Heart right ventricle (tissue), 16 donors: ENCODE data around the gene SH3RF2. TPM values are rescaled to one million over a fixed set of nuclear protein-coding genes. Genes with fewer than 3 reads are reported as not detected.

Source experiments
- ATAC-seq, 8 donors: fragments of 200-7000 bp; cut with Tn5 transposase; one replicate each; pipeline ENCODE4 v1.9.1; 2020; ENCODE audit warnings: mild to moderate bottlenecking in 8 of 8, moderate library complexity in 8 of 8, moderate number of reproducible peaks in 1 of 8
- DNase-seq, 2 donors: peaks; one replicate each; pipeline ENCODE4 v3.0.0-alpha.2; 2020
- H3K27ac ChIP-seq, 10 donors: fragments of 200-600 bp; sonication (generic) in 2 of 10; one replicate each; pipeline versions ENCODE4 v1.5.0 to v1.8.0; 2020 to 2022; ENCODE audit warnings: mild to moderate bottlenecking in 3 of 10
- H3K27me3 ChIP-seq, 7 donors: fragments of 200-600 bp; one replicate each; pipeline ENCODE4 v1.8.0; 2021 to 2022; ENCODE audit warnings: mild to moderate bottlenecking in 2 of 7
- H3K36me3 ChIP-seq, 9 donors: fragments of 200-600 bp; sonication (generic) in 1 of 9; one replicate each; pipeline versions ENCODE4 v1.5.0 to v1.8.0; 2020 to 2022; ENCODE audit warnings: mild to moderate bottlenecking in 2 of 9
- H3K4me1 ChIP-seq, 9 donors: fragments of 200-600 bp; sonication (generic) in 1 of 9; one replicate each; pipeline versions ENCODE4 v1.5.0 to v1.8.0; 2020 to 2022; ENCODE audit warnings: mild to moderate bottlenecking in 4 of 9
- H3K4me3 ChIP-seq, 10 donors: fragments of 200-600 bp; sonication (generic) in 2 of 10; one replicate each; pipeline versions ENCODE4 v1.5.0 to v1.8.0; 2020 to 2022; ENCODE audit warnings: mild to moderate bottlenecking in 7 of 10, moderate library complexity in 2 of 10
- H3K9me3 ChIP-seq, 11 donors: fragments of 200-600 bp in 10 of 11; sonication (generic) in 2 of 11; one replicate each; pipeline versions ENCODE4 v1.5.0 to v1.8.0; 2013 to 2022; ENCODE audit warnings: mild to moderate bottlenecking in 2 of 11, control low read depth in 1 of 11, moderate library complexity in 1 of 11
- WGBS, 2 donors: extraction: QIAGEN DNeasy Blood & Tissue Kit; methylation state at CpG; one replicate each; pipeline ENCODE4 v1.1.7; 2013; ENCODE audit warnings: inconsistent platforms in 1 of 2; 5-methylcytosine and 5-hydroxymethylcytosine counted together
- intact Hi-C, 10 donors: fragments of 100-400 bp; cut with DNase I; formaldehyde crosslinking; loops; one replicate each; pipeline versions ENCODE4 v1.11.1 to v1.14.2; 2022
- polyA plus RNA-seq, 2 donors: library from polyadenylated mRNA; stranded (reverse); fragments of 200-250 nt; gene quantifications; one replicate each; pipeline ENCODE4 v1.2.3, GENCODE V29; 2013
- total RNA-seq, 10 donors: library from RNA; stranded (reverse); fragmentation: NEBNext Ultra II Directional in 3 of 10; extraction: Animal tissue kit (Norgen Biotek cat#: 25700) in 3 of 10; gene quantifications; one replicate each; pipeline versions ENCODE4 v1.2.1 to v1.2.4, GENCODE V29; 2021 to 2023
- TF ChIP-seq, protein P1 (sequence below), 9 donors: fragments of 200-600 bp; sonication (generic) in 2 of 9; IDR thresholded peaks; one replicate each; pipeline versions ENCODE4 v1.5.0 to v1.8.0; 2021 to 2022; ENCODE audit warnings: antibody characterized with exemption in 9 of 9, mild to moderate bottlenecking in 5 of 9, moderate library complexity in 1 of 9
- donor health status: Arrhythmogenic right ventricular cardiomyopathy.
- donor health status: ischemic (EF 13 %, LVEDD 7.1; RV severe dilation, severe dysfunction).
- donor health status: healthy with polysubstance abuse.
- donor health status: DM: no; HTN: yes; CAD: no.
- donor health status: DM: no; HTN: no; CAD: no.
- donor health status: ischemic (EF 25% LVEDD 6.9; RV normal size, moderate dysfunction).
- donor health status: ischemic (EF 25% LVEDD 5.7; RV mildly dilated, moderate dysfunction).
- donor health status: healthy.
- donor health status: DM: yes; HTN: yes; CAD: no.
- donor health status: Ischemic cardiomyopathy.
- donor health status: ischemic (EF 35%, LVEDD 5.7; RV mildly dilated, moderate dysfunction).
- donor health status: nonischemic (EF 11% LVEDD 7.7; RV severe dilation, severe dysfunction).
- donor health status: DM: yes; HTN: yes; CAD: no.
- donor health status: PGD.
- donor health status: ischemic (EF 29% LVEDD 5.4; RV normal size, mild dysfunction).
- donor health status: nonischemic (EF 23%, LVEDD 6.1; RV moderate dilation, normal function).

The SH3RF2 gene
- total and polyA plus RNA-seq, 12 donors, result 32.9 to 887 (median 219) TPM

DNA sequence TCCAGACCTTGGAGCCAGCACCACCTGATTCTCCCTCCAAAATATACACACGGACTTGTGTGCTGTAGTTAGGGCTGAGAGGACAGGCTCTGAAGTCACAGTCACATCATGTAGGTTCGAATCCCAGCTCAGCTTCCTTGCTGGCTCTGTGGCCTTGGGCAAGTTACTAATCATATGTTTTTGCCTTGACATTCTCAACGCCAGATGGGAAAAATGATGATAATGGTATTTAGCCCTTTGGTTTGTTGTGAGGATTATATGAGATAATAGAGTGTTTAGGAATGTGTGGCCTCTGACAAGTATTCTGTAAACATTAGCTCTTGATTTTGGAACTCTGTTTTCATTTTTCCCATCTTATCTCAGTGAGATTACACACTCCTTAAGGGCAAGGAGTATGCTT is 96.5 kb downstream of the SH3RF2 start:
- ATAC-seq (no peak), DNase-seq (no peak)
- TF ChIP-seq, protein P1, sequence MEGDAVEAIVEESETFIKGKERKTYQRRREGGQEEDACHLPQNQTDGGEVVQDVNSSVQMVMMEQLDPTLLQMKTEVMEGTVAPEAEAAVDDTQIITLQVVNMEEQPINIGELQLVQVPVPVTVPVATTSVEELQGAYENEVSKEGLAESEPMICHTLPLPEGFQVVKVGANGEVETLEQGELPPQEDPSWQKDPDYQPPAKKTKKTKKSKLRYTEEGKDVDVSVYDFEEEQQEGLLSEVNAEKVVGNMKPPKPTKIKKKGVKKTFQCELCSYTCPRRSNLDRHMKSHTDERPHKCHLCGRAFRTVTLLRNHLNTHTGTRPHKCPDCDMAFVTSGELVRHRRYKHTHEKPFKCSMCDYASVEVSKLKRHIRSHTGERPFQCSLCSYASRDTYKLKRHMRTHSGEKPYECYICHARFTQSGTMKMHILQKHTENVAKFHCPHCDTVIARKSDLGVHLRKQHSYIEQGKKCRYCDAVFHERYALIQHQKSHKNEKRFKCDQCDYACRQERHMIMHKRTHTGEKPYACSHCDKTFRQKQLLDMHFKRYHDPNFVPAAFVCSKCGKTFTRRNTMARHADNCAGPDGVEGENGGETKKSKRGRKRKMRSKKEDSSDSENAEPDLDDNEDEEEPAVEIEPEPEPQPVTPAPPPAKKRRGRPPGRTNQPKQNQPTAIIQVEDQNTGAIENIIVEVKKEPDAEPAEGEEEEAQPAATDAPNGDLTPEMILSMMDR (IDR thresholded peaks at IDR 0.05), result no peak
- no peak overlapping the region for H3K4me3 ChIP-seq
- intact Hi-C loops, result loop anchor here in 1 of 10 donors (10.0 kb wide), 1 partner anchor 68 kb away; no protein-coding TSS in a partner anchor
- 74 to 81% methylated on average over 3 of the region's 3 CpGs for WGBS, 2 donors
- no peaks in the 10 kb centered on the region for H3K27me3 ChIP-seq
- no peaks in the 10 kb centered on the region for H3K36me3 ChIP-seq
- H3K9me3 ChIP-seq, result no peaks in the 10 kb centered on the region
- H3K27ac ChIP-seq, result no peak overlapping the region
- H3K4me1 ChIP-seq, result peaks cover 0 to 5% (median 0%) of the 10 kb centered on the region in 9 donors

DNA sequence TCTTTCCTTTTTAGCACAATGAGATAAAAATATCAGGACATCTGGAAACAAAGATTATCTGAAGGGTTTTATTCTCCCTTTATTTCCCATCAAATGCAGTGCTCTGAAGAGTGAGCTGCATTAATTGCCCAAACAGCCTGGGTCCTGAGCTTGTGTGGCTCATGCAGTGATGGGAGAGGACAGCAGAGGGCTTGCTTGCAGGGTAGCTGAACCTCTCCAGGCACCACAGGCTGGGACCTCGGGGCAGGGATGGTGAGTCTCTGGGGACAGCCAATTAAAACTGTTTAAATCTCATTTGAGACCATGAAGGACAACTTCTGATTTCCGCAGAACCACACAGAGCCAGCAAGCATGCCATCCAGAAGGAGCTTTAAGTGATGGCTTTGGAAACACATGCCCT is 97.7 kb downstream of the SH3RF2 start:
- Histone ChIP-seq H3K9me3 (no peaks in the 10 kb centered on the region), H3K4me1 (peaks cover 0 to 5% (median 0%) of the 10 kb centered on the region in 9 donors), H3K36me3 (no peaks in the 10 kb centered on the region), H3K4me3 (no peak overlapping the region), H3K27ac (no peak overlapping the region), H3K27me3 (no peaks in the 10 kb centered on the region)
- WGBS, 2 donors, result 66 to 83% methylated on average over 2 of the region's 2 CpGs
- TF ChIP-seq, protein P1 (IDR thresholded peaks at IDR 0.05), result no peak
- intact Hi-C loops, result loop anchor here in 1 of 10 donors (10.0 kb wide), 1 partner anchor 69 kb away; no protein-coding TSS in a partner anchor
- ATAC-seq, result no peak
- DNase-seq, result no peak

DNA sequence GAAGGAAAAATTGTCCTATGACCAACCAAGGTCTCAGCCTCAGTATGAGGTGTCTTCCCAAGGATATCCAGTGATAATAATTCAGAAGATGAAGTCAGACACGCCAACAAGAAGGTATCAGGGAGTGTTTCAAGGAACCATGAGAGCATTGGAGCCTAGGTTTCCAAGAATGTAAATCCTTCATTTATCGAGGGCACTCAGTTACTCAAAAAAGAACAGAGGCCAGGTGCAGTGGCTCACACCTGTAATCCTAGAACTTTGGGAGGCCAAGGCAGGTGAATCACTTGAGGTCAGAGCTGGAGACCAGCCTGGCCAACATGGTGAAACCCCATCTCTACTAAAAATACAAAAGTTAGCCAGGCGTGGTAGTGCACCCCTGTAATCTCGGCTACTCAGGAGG is 98.2 kb downstream of the SH3RF2 start:
- TF ChIP-seq, protein P1 (IDR thresholded peaks at IDR 0.05), result no peak
- Histone ChIP-seq H3K9me3 (no peaks in the 10 kb centered on the region), H3K27me3 (no peaks in the 10 kb centered on the region), H3K27ac (no peak overlapping the region), H3K4me1 (peaks cover 0 to 5% (median 0%) of the 10 kb centered on the region in 9 donors), H3K4me3 (no peak overlapping the region), H3K36me3 (no peaks in the 10 kb centered on the region)
- ATAC-seq (no peak), DNase-seq (no peak)
- WGBS, 2 donors, result 70 to 97% methylated on average over 4 of the region's 4 CpGs
- intact Hi-C loops, result loop anchor here in 1 of 10 donors (10.0 kb wide), 1 partner anchor 70 kb away; no protein-coding TSS in a partner anchor

DNA sequence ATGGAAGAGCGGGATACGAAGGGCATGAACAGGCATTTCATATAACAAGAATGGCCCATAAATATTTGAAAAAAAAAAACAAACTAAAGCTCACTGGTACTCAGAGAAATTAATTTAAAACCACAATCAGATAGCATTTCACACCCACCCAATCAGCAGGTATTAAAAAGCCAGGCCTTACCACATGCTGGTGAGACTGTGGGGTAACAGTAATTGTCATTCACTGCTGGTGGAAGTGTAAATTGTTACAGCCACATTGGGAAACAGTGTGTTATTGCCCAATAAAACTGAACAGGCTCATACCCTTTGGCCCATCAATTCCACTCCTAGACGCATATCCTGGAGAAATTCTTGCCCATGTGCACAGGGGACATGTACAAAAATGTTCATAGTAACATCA is 103.0 kb downstream of the SH3RF2 start:
- peak in 1 of 8 donors; percentile 11 for ATAC-seq
- Histone ChIP-seq H3K27me3 (no peaks in the 10 kb centered on the region), H3K4me1 (peaks cover 0 to 28% (median 10%) of the 10 kb centered on the region in 9 donors), H3K27ac (no peak overlapping the region), H3K9me3 (no peaks in the 10 kb centered on the region), H3K36me3 (no peaks in the 10 kb centered on the region), H3K4me3 (no peak overlapping the region)
- DNase-seq, result no peak
- WGBS, 2 donors, result 71 to 93% methylated on average over 3 of the region's 3 CpGs
- intact Hi-C loops, result loop anchor here in 1 of 10 donors (10.0 kb wide), 1 partner anchor 75 kb away; no protein-coding TSS in a partner anchor
- TF ChIP-seq, protein P1 (IDR thresholded peaks at IDR 0.05), result no peak
